Neural progenitor cell (in vitro differentiated cells): ENCODE data around the gene POLR3C. TPM values are rescaled to one million over a fixed set of nuclear protein-coding genes. Genes with fewer than 3 reads are reported as not detected.
"Not testable (repeated sequence)": the region's sequence is repeated elsewhere in the genome, so short reads cannot be mapped to it uniquely, and the experiment has no call there.

Experiments used
- DNase-seq: peaks from one replicate; pipeline ENCODE4 v3.0.0-alpha.2; 2016; ENCODE audit warnings: low spot score
- H2AFZ ChIP-seq: fragments of 200-600 bp; sonication (generic); replicated peaks from 2 replicates; pipeline ENCODE4 v1.6.1; 2016; ENCODE audit warnings: antibody characterized with exemption
- H3F3A ChIP-seq: fragments of 200-600 bp; sonication (generic); 2 replicates; pipeline ENCODE4 v1.6.1; 2016; ENCODE audit warnings: antibody characterized with exemption, low read depth
- H3K27ac ChIP-seq: fragments of 200-600 bp; sonication (generic); 2 replicates; pipeline ENCODE4 v1.5.1; 2016; ENCODE audit warnings: mild to moderate bottlenecking
- H3K27me3 ChIP-seq: fragments of 200-600 bp; sonication (generic); 2 replicates; pipeline ENCODE4 v1.6.1; 2016; ENCODE audit warnings: mild to moderate bottlenecking, moderate library complexity
- H3K36me3 ChIP-seq: fragments of 200-600 bp; sonication (generic); 2 replicates; pipeline ENCODE4 v1.5.1; 2016
- H3K4me1 ChIP-seq: fragments of 200-600 bp; sonication (generic); 2 replicates; pipeline ENCODE4 v1.6.1; 2016; ENCODE audit warnings: mixed run types
- H3K4me2 ChIP-seq: fragments of 200-600 bp; sonication (generic); 2 replicates; pipeline ENCODE4 v1.6.1; 2016
- H3K4me3 ChIP-seq: fragments of 200-600 bp; sonication (generic); 2 replicates; pipeline ENCODE4 v1.5.1; 2016
- H3K79me2 ChIP-seq: fragments of 200-600 bp; sonication (generic); 2 replicates; pipeline ENCODE4 v1.6.1; 2016; ENCODE audit warnings: low read depth
- H3K9ac ChIP-seq: fragments of 200-600 bp; sonication (generic); 2 replicates; pipeline ENCODE4 v1.6.1; 2016
- H3K9me3 ChIP-seq: fragments of 200-600 bp; sonication (generic); 2 replicates; pipeline ENCODE4 v1.5.1; 2016; ENCODE audit warnings: low read depth
- H4K20me1 ChIP-seq: fragments of 200-600 bp; sonication (generic); 2 replicates; pipeline ENCODE4 v1.6.1; 2016; ENCODE audit warnings: low read depth
- H3K27ac Mint-ChIP-seq: 3 replicates; pipeline ENCODE4 v1.8.0; 2021; ENCODE audit warnings: mixed read lengths
- H3K27me3 Mint-ChIP-seq: 2 replicates; pipeline ENCODE4 v1.8.0; 2022; ENCODE audit warnings: low read depth, mild to moderate bottlenecking, inconsistent platforms, moderate library complexity, mixed read lengths; ENCODE audit not compliant: insufficient read depth
- H3K36me3 Mint-ChIP-seq: 3 replicates; pipeline ENCODE4 v1.8.0; 2021; ENCODE audit warnings: mixed read lengths
- H3K4me1 Mint-ChIP-seq: 3 replicates; pipeline ENCODE4 v1.8.0; 2021; ENCODE audit warnings: mixed read lengths
- H3K4me3 Mint-ChIP-seq: 3 replicates; pipeline ENCODE4 v1.8.0; 2021; ENCODE audit warnings: mild to moderate bottlenecking, moderate library complexity, mixed read lengths
- H3K9me3 Mint-ChIP-seq: 3 replicates; pipeline ENCODE4 v1.8.0; 2020; ENCODE audit warnings: mixed read lengths
- EZH2 ChIP-seq: fragments of 200-600 bp; sonication (generic); IDR thresholded peaks from 2 replicates; pipeline ENCODE4 v1.6.1; 2017; ENCODE audit warnings: antibody characterized with exemption, mild to moderate bottlenecking, moderate library complexity
- EZH2phosphoT487 ChIP-seq: fragments of 200-600 bp; sonication (generic); IDR thresholded peaks from 2 replicates; pipeline ENCODE4 v1.6.1; 2017; ENCODE audit warnings: antibody characterized with exemption
- total RNA-seq: library from RNA; depleted of rRNA; stranded (reverse); fragments of >200 nt; gene quantifications from 2 replicates; pipeline ENCODE4 v1.2.3, GENCODE V29; 2015; ENCODE audit warnings: low replicate concordance
- TF ChIP-seq, protein P1 (sequence below): fragments of 200-600 bp; sonication (generic); IDR thresholded peaks from 2 replicates; pipeline ENCODE4 v1.5.1; 2017; ENCODE audit warnings: antibody characterized with exemption, mild to moderate bottlenecking

The POLR3C gene
- total RNA-seq, 1 donor from 2014 or later = 15.6 TPM

DNA sequence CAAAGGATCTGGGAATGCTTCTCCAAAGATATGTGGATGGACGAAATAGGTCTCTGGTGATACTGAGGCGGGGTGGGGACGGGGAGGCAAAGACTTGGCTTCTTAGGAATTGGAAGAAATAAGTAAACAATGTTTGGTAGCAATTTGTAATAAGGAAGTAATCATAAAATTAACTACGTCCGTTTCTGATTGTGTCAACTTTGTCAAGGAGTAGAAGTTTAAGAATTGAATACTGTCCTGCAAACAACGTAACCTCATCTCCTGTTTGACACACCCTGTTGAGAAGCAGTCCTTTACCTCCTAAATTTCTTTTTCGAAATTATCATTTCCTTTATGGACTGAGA is 471 bp downstream of the POLR3C start:
- H3K27me3 ChIP-seq = no peaks in the 10 kb centered on the region
- peaks cover 9% of the 10 kb centered on the region for H3K4me1 ChIP-seq
- Mint-ChIP-seq H3K27me3 (peaks cover 2% of the 10 kb centered on the region), H3K27ac (peak overlapping the region; percentile 98), H3K36me3 (peaks cover 22% of the 10 kb centered on the region), H3K4me3 (peak overlapping the region; percentile 98), H3K4me1 (peaks cover 15% of the 10 kb centered on the region), H3K9me3 (no peaks in the 10 kb centered on the region)
- peaks cover 13% of the 10 kb centered on the region for H3F3A ChIP-seq
- H3K9ac ChIP-seq = peak overlapping the region; percentile 80
- no peaks in the 10 kb centered on the region for H3K9me3 ChIP-seq
- peak overlapping the region; percentile 68 for H2AFZ ChIP-seq
- H3K36me3 ChIP-seq = peaks cover 18% of the 10 kb centered on the region
- peak overlapping the region; percentile 83 for H3K27ac ChIP-seq
- no peak for TF ChIP-seq EZH2
- TF ChIP-seq, protein P1, sequence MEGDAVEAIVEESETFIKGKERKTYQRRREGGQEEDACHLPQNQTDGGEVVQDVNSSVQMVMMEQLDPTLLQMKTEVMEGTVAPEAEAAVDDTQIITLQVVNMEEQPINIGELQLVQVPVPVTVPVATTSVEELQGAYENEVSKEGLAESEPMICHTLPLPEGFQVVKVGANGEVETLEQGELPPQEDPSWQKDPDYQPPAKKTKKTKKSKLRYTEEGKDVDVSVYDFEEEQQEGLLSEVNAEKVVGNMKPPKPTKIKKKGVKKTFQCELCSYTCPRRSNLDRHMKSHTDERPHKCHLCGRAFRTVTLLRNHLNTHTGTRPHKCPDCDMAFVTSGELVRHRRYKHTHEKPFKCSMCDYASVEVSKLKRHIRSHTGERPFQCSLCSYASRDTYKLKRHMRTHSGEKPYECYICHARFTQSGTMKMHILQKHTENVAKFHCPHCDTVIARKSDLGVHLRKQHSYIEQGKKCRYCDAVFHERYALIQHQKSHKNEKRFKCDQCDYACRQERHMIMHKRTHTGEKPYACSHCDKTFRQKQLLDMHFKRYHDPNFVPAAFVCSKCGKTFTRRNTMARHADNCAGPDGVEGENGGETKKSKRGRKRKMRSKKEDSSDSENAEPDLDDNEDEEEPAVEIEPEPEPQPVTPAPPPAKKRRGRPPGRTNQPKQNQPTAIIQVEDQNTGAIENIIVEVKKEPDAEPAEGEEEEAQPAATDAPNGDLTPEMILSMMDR = no peak
- no peak for TF ChIP-seq EZH2phosphoT487
- H3K4me3 ChIP-seq = peak overlapping the region; percentile 68
- peaks cover 37% of the 10 kb centered on the region for H3K79me2 ChIP-seq
- peak overlapping the region; percentile 87 for H3K4me2 ChIP-seq
- no peak for DNase-seq
- H4K20me1 ChIP-seq = no peaks in the 10 kb centered on the region

DNA sequence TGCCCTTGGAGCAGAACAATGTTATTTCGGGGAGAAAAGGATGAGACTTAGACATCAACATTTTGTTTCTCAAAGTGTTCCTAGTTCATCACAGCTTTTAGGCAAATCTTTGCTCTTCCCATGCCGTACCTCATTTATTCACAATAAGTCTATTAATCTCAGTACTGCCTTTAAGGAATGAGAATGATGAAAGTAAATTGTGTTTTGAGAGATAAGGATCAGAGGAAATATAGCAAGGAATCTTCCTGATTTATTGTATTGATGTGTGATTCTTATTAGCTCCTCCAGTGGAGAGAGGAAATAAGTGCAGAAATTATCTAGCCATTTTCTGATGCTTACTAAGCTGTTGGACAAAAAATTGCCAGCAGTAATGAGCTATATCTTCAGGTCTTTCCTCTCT is 2.0 kb downstream of the POLR3C start:
- Mint-ChIP-seq H3K27ac (no peak overlapping the region), H3K36me3 (peaks cover 29% of the 10 kb centered on the region), H3K27me3 (peaks cover 2% of the 10 kb centered on the region), H3K4me3 (peak overlapping the region; percentile 98), H3K9me3 (no peaks in the 10 kb centered on the region), H3K4me1 (peaks cover 15% of the 10 kb centered on the region)
- Histone ChIP-seq H3K36me3 (peaks cover 20% of the 10 kb centered on the region), H4K20me1 (no peaks in the 10 kb centered on the region), H3K79me2 (peaks cover 28% of the 10 kb centered on the region), H3K4me2 (no peak overlapping the region), H3K4me1 (peaks cover 9% of the 10 kb centered on the region), H3K9ac (no peak overlapping the region), H3K27ac (no peak overlapping the region), H2AFZ (no peak overlapping the region), H3F3A (peaks cover 13% of the 10 kb centered on the region), H3K27me3 (no peaks in the 10 kb centered on the region), H3K9me3 (no peaks in the 10 kb centered on the region), H3K4me3 (peak overlapping the region; percentile 68)
- DNase-seq = no peak
- TF ChIP-seq EZH2phosphoT487 (no peak), EZH2 (no peak)
- TF ChIP-seq, protein P1 = no peak

DNA sequence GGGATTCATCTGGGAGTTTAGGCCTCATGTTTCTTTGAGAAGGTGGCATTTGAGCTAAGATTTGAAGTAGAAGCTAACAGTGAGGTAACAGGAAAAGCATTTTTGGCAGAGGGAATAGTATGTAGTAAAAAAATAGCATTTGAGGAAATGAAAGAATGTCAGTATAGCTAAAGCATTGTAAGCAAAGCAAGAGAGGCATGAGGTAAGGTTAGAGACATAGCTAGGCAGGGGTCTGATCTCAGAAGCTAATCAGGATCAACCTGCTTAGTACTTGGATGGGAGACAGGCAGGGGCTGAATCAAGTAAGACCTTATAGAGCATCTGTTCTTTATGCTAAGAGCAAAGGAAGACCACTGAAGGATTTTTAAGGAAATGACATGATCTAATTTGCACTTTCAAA is 4.0 kb downstream of the POLR3C start:
- peaks cover 20% of the 10 kb centered on the region for H3K36me3 ChIP-seq
- Mint-ChIP-seq H3K4me1 (peaks cover 15% of the 10 kb centered on the region), H3K4me3 (no peak overlapping the region), H3K36me3 (peaks cover 34% of the 10 kb centered on the region), H3K27ac (no peak overlapping the region), H3K27me3 (peaks cover 4% of the 10 kb centered on the region), H3K9me3 (no peaks in the 10 kb centered on the region)
- no peaks in the 10 kb centered on the region for H3K27me3 ChIP-seq
- H3K27ac ChIP-seq = no peak overlapping the region
- H3F3A ChIP-seq = peaks cover 13% of the 10 kb centered on the region
- no peaks in the 10 kb centered on the region for H3K9me3 ChIP-seq
- H3K4me1 ChIP-seq = peaks cover 9% of the 10 kb centered on the region
- H3K79me2 ChIP-seq = peaks cover 22% of the 10 kb centered on the region
- H3K4me2 ChIP-seq = no peak overlapping the region
- DNase-seq = no peak
- no peak overlapping the region for H2AFZ ChIP-seq
- no peak for TF ChIP-seq EZH2phosphoT487
- no peaks in the 10 kb centered on the region for H4K20me1 ChIP-seq
- H3K4me3 ChIP-seq = no peak overlapping the region
- H3K9ac ChIP-seq = no peak overlapping the region

DNA sequence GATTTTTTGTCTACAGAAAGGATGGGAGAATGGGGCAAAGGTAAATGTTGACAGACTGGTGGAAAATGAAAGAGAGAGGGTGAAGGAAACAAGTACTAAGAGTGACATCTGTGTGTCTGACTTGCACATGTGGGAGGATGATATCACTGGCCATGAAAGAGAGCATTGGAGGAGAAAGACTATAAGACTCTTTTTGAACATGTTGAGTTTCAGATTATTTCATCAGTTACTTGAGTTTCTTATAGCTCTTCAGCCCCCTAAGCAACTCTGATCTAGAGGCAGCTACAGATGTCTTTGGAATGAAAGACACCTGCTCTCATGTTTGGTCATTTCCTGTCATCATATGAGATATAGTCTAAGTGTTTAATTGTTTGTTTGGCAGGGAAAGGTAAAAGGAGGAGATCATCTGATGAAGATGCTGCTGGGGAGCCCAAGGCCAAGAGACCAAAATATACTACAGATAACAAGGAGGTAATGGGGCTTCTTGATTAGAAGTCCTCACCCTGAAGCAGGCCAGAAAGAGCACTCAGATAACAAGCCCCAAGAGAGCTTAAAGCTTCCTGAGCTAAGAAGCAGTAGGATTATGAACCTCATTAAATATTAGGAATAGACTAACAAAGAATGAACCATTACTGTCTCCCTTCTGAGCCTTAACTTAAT is 4.5 kb downstream of the POLR3C start:
- peaks cover 39% of the 10 kb centered on the region for H3K36me3 Mint-ChIP-seq
- no peak overlapping the region for H3K27ac Mint-ChIP-seq

DNA sequence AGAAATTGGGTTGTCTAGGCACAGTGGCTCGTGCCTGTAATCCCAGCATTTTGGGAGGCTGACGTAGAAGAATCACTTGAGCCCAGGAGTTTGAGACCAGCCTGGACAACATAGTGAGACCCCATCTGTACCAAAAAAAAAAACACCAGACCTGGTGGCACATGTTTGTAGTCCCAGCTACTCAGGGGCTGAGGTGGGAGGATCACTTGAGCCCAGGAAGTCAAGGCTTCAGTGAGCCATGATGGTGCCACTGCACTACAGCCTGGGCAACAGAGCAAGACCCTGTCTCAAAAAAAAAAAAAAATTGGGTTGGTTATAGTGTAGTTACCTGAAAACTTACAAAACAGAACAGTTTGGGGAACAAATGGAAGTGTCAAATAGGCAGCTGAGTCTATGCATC is 6.8 kb downstream of the POLR3C start:
- H3K4me3 Mint-ChIP-seq, H3K79me2 ChIP-seq, H3K27ac ChIP-seq, H3K27me3 Mint-ChIP-seq, DNase-seq, H3K9me3 Mint-ChIP-seq, H4K20me1 ChIP-seq, H2AFZ ChIP-seq, H3K27me3 ChIP-seq, H3K27ac Mint-ChIP-seq, H3K4me1 ChIP-seq, H3K4me1 Mint-ChIP-seq, H3K9me3 ChIP-seq, H3K4me2 ChIP-seq, H3K4me3 ChIP-seq, H3K9ac ChIP-seq, H3F3A ChIP-seq: not testable (repeated sequence)
- H3K36me3 Mint-ChIP-seq = peaks cover 41% of the 10 kb centered on the region
- H3K36me3 ChIP-seq = peaks cover 17% of the 10 kb centered on the region

More for the DNA sequence above, 4.5 kb downstream of the POLR3C start:
- Mint-ChIP-seq H3K4me3 (no peak overlapping the region), H3K9me3 (no peaks in the 10 kb centered on the region), H3K4me1 (peaks cover 15% of the 10 kb centered on the region), H3K27me3 (peaks cover 4% of the 10 kb centered on the region)
- TF ChIP-seq, protein P1 = no peak
- TF ChIP-seq EZH2phosphoT487 (no peak), EZH2 (no peak)
- Histone ChIP-seq H3F3A (peaks cover 11% of the 10 kb centered on the region), H3K4me1 (peaks cover 9% of the 10 kb centered on the region), H3K27ac (no peak overlapping the region), H4K20me1 (no peaks in the 10 kb centered on the region), H3K36me3 (peaks cover 20% of the 10 kb centered on the region), H3K4me2 (no peak overlapping the region), H3K79me2 (peaks cover 22% of the 10 kb centered on the region), H2AFZ (no peak overlapping the region), H3K27me3 (no peaks in the 10 kb centered on the region), H3K9me3 (no peaks in the 10 kb centered on the region), H3K9ac (no peak overlapping the region), H3K4me3 (no peak overlapping the region)
- DNase-seq = no peak
